Endothelial cell of umbilical vein (primary cell): Measurements from ENCODE around the gene MBLAC1. TPM values are rescaled to one million over a fixed set of nuclear protein-coding genes. Genes with fewer than 3 reads are reported as not detected.

Source experiments
- BruUV-seq: library from RNA; stranded (reverse); fragments of 400-500 nt; replicated peaks from 2 replicates; lab custom pipeline; 2021; lab: Mats Ljungman, UMichigan
- CTCF ChIA-PET: fragments of 300-600, 350-600 bp; sonication (Branson Sonifier 250); formaldehyde crosslinking; loops from one replicate; lab custom pipeline; 2021; ENCODE audit warnings: antibody characterized with exemption, inconsistent platforms; lab: Charles Lee
- POLR2A ChIA-PET: fragments of 300-600, 350-600 bp; sonication (Branson Sonifier 250); formaldehyde crosslinking; loops from one replicate; lab custom pipeline; 2021; ENCODE audit warnings: antibody characterized with exemption, inconsistent platforms; lab: Charles Lee
- DNase-seq: peaks from one replicate; pipeline ENCODE4 v3.0.0-alpha.2; 2011; ENCODE audit warnings: low read depth, low spot score
- FAIRE-seq: peaks from 2 replicates; lab custom pipeline; 2011; peaks lifted over from hg19 to GRCh38; lab: Jason Lieb, UNC
- H2AFZ ChIP-seq: 2 replicates; pipeline ENCODE4 v1.6.0; 2012; ENCODE audit warnings: low read depth, low read length, control low read depth, inconsistent platforms
- H3K27ac ChIP-seq: 2 replicates; pipeline ENCODE4 v1.5.1; 2011; ENCODE audit warnings: low read depth, mild to moderate bottlenecking, control low read depth, low read length, moderate library complexity; ENCODE audit not compliant: insufficient read depth
- H3K27me3 ChIP-seq, 2 experiments: 2 replicates each; pipeline versions ENCODE4 v1.6.0 to v1.6.1; 2011; ENCODE audit warnings: low read length in 2 of 2, mixed read lengths in 1 of 2; ENCODE audit not compliant: control insufficient read depth in 2 of 2, insufficient read depth in 2 of 2
- H3K36me3 ChIP-seq, 2 experiments: 2 replicates in 1 of 2; 3 replicates in 1 of 2; pipeline ENCODE4 v1.5.1; 2011; ENCODE audit warnings: low read length in 2 of 2, mild to moderate bottlenecking in 1 of 2, moderate library complexity in 1 of 2; ENCODE audit not compliant: control insufficient read depth in 2 of 2, insufficient read depth in 2 of 2; ENCODE audit errors: extremely low read depth in 1 of 2
- H3K4me1 ChIP-seq: 3 replicates; pipeline ENCODE4 v1.5.1; 2011; ENCODE audit warnings: mild to moderate bottlenecking, low read length; ENCODE audit not compliant: control insufficient read depth, insufficient read depth; ENCODE audit errors: extremely low read depth
- H3K4me2 ChIP-seq: 2 replicates; pipeline ENCODE4 v1.6.1; 2011; ENCODE audit warnings: low read length, control low read depth, mixed read lengths; ENCODE audit not compliant: insufficient read depth
- H3K4me3 ChIP-seq, 3 experiments: fragments of 200-600 bp in 1 of 3; sonication (generic), shearing (Covaris generic) in 1 of 3; replicated peaks in 1 of 3; 2 replicates each; pipeline ENCODE4 v1.5.1; 2011 to 2016; ENCODE audit warnings: control low read depth in 3 of 3, low read length in 3 of 3, mild to moderate bottlenecking in 2 of 3, inconsistent platforms in 1 of 3, low read depth in 1 of 3, moderate library complexity in 1 of 3; ENCODE audit not compliant: insufficient read depth in 1 of 3
- H3K79me2 ChIP-seq: 2 replicates; pipeline ENCODE4 v1.6.0; 2012; ENCODE audit warnings: low read length, inconsistent platforms; ENCODE audit not compliant: control insufficient read depth, insufficient read depth
- H3K9ac ChIP-seq: replicated peaks from 2 replicates; pipeline ENCODE3; 2011; ENCODE audit warnings: low read length, control low read depth; ENCODE audit not compliant: insufficient read depth; ENCODE audit errors: extremely low read depth
- H3K9me1 ChIP-seq: replicated peaks from 3 replicates; pipeline ENCODE4 v1.6.0; 2011; ENCODE audit warnings: mild to moderate bottlenecking, low read length; ENCODE audit not compliant: control insufficient read depth, insufficient read depth; ENCODE audit errors: extremely low read depth
- H3K9me3 ChIP-seq: replicated peaks from 2 replicates; pipeline ENCODE4 v1.5.1; 2012; ENCODE audit warnings: low read length, inconsistent platforms; ENCODE audit not compliant: control insufficient read depth, insufficient read depth
- H4K20me1 ChIP-seq: replicated peaks from 2 replicates; pipeline ENCODE3; 2011; ENCODE audit warnings: mild to moderate bottlenecking, low read length; ENCODE audit not compliant: control insufficient read depth, insufficient read depth; ENCODE audit errors: extremely low read depth
- EZH2 ChIP-seq: IDR thresholded peaks from 2 replicates; pipeline ENCODE4 v1.6.1; 2012; ENCODE audit warnings: borderline replicate concordance, low read depth, mild to moderate bottlenecking, moderate library complexity, low read length, inconsistent platforms; ENCODE audit not compliant: severe bottlenecking
- FOS ChIP-seq: IDR thresholded peaks from 2 replicates; pipeline ENCODE4 v1.6.1; 2011; ENCODE audit warnings: mild to moderate bottlenecking, low read length, moderate library complexity, borderline replicate concordance; ENCODE audit not compliant: insufficient read depth
- JUN ChIP-seq: IDR thresholded peaks from 2 replicates; pipeline ENCODE4 v1.6.1; 2011; ENCODE audit warnings: borderline replicate concordance, low read depth; ENCODE audit not compliant: insufficient read length, insufficient read depth
- MAX ChIP-seq: IDR thresholded peaks from 2 replicates; pipeline ENCODE4 v1.6.1; 2011; ENCODE audit not compliant: insufficient read depth, insufficient read length
- MYC ChIP-seq: IDR thresholded peaks from one replicate; pipeline ENCODE4 v1.6.1; 2011; ENCODE audit warnings: mild to moderate bottlenecking, low read depth, low read length
- POLR2A ChIP-seq: IDR thresholded peaks from 2 replicates; pipeline ENCODE4 v1.6.1; 2012; ENCODE audit warnings: low read depth, mild to moderate bottlenecking, control low read depth, low read length
- dilution Hi-C: fragments of 300-500 bp; cut with MboI; formaldehyde crosslinking; loops from one replicate; pipeline ENCODE4 v1.15.0; 2019; ENCODE audit warnings: low sequenced_read_pairs; ENCODE audit not compliant: extremely low pct_ligation_motif_present
- intact Hi-C: fragments of 100-400 bp; cut with micrococcal nuclease; formaldehyde crosslinking; loops from one replicate; pipeline ENCODE4 v1.10.0; 2022
- polyA plus RNA-seq, 4 experiments: library from polyadenylated mRNA; depleted of rRNA in 3 of 4; stranded (reverse) in 3 of 4; unstranded in 1 of 4; fragments of >200 nt; gene quantifications; 2 replicates each; pipeline versions ENCODE4 v1.2.1 to v1.2.3, GENCODE V29; 2011 to 2012; ENCODE audit warnings: missing spikeins in 1 of 4
- total RNA-seq: library from RNA; stranded (reverse); gene quantifications from 2 replicates; pipeline ENCODE4 v1.2.3, GENCODE V29; 2021
- TF ChIP-seq, protein P1 (sequence below), 2 donors: IDR thresholded peaks; 1 replicate in 1 of 2; 2 replicates in 1 of 2; pipeline ENCODE4 v1.5.1; 2011; ENCODE audit warnings: low read length in 2 of 2, mild to moderate bottlenecking in 2 of 2, moderate library complexity in 2 of 2, control low read depth in 1 of 2, inconsistent platforms in 1 of 2, low read depth in 1 of 2; ENCODE audit not compliant: insufficient read depth in 1 of 2; ENCODE audit errors: extremely low read depth in 1 of 2

Gene MBLAC1
- total and polyA plus RNA-seq, 2 donors (not counting 3 experiments of a cell fraction or from before 2014, with no cell fraction given) = 1.8 to 2.1 TPM

DNA sequence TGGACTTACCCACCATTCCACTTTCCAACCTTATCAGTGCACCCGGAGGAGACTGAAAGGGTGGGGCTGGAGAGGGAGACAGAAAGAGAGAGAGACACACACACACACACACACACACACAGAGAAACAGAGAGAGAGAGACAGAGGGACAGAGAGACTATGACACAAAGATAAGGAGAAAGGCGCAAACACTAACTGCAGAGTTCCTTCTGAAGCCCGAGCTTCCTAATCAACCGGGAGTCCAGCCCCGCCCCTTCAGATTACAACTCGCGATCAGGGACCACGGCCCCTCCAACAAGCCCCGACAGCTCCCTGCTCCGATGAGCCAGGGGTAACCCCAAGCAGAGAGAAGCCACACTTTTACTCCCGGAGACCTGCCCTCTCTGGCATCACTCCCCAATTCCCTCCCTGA lies 41.2 kb downstream of the MBLAC1 start:
- POLR2A ChIA-PET = no interaction called here
- intact Hi-C loops (loop anchor here (1.0 kb wide), 1 partner anchor 10 kb away; the partner anchor contains the start of gene TRAPPC14), dilution Hi-C loops (no loop called here)
- Histone ChIP-seq H4K20me1 (no peaks in the 10 kb centered on the region), H3K9me1 (no peaks in the 10 kb centered on the region), H3K4me1 (peaks cover 14% of the 10 kb centered on the region), H3K9me3 (no peaks in the 10 kb centered on the region), H3K4me2 (peak overlapping the region; percentile 84), H3K4me3 (peak overlapping the region; percentile 34 to 67 (median 55)), H3K9ac (no peak overlapping the region), H3K27ac (no peak overlapping the region), H3K36me3 (no peaks in the 10 kb centered on the region), H3K27me3 (peaks cover 5 to 15% of the 10 kb centered on the region in 2 experiments), H2AFZ (peak overlapping the region; percentile 88), H3K79me2 (no peaks in the 10 kb centered on the region)
- DNase-seq (no peak), FAIRE-seq (no peak)
- TF ChIP-seq JUN (no peak), FOS (no peak), POLR2A (peak; percentile 28), EZH2 (no peak), MYC (no peak), MAX (no peak)
- TF ChIP-seq, protein P1, sequence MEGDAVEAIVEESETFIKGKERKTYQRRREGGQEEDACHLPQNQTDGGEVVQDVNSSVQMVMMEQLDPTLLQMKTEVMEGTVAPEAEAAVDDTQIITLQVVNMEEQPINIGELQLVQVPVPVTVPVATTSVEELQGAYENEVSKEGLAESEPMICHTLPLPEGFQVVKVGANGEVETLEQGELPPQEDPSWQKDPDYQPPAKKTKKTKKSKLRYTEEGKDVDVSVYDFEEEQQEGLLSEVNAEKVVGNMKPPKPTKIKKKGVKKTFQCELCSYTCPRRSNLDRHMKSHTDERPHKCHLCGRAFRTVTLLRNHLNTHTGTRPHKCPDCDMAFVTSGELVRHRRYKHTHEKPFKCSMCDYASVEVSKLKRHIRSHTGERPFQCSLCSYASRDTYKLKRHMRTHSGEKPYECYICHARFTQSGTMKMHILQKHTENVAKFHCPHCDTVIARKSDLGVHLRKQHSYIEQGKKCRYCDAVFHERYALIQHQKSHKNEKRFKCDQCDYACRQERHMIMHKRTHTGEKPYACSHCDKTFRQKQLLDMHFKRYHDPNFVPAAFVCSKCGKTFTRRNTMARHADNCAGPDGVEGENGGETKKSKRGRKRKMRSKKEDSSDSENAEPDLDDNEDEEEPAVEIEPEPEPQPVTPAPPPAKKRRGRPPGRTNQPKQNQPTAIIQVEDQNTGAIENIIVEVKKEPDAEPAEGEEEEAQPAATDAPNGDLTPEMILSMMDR (IDR thresholded peaks at IDR 0.05; ENCODE audit: extremely low read depth in 1 of 2, insufficient read depth in 1 of 2, low read depth in 1 of 2, low read length in 2 of 2) = no peak
- no TSS peak for BruUV-seq
- CTCF ChIA-PET = interaction anchor here (0.8 to 4.4 kb wide), 9 partner anchors 9 to 37 kb away, joined by 3 to 17 read pairs (median 5); partner anchors contain the start of genes GPC2, LAMTOR4, STAG3 and TRAPPC14
